H9 (cell line): ENCODE measurements around the gene TMIGD3. TPM values are rescaled to one million over a fixed set of nuclear protein-coding genes. Genes with fewer than 3 reads are reported as not detected.
A peak's percentile ranks its signal among the peaks of the same experiment; 100 is the strongest.

ENCODE experiments used
- DNase-seq: peaks from one replicate; pipeline ENCODE4 v3.0.0-alpha.2; 2017
- H2AFZ ChIP-seq: one replicate; pipeline ENCODE4 v1.6.1; 2013; ENCODE audit warnings: mild to moderate bottlenecking, low read length, control low read depth, moderate library complexity
- H2AK5ac ChIP-seq: 2 replicates; pipeline ENCODE4 v1.6.1; 2013; ENCODE audit warnings: low read length, control low read depth, mixed read lengths; ENCODE audit not compliant: insufficient read length
- H2BK120ac ChIP-seq: one replicate; pipeline ENCODE4 v1.6.1; 2013; ENCODE audit warnings: low read depth, mild to moderate bottlenecking, low read length, control low read depth, inconsistent platforms; ENCODE audit not compliant: poor library complexity, severe bottlenecking
- H2BK12ac ChIP-seq: 2 replicates; pipeline ENCODE4 v1.6.1; 2013; ENCODE audit warnings: low read length, control low read depth, mixed read lengths, low read depth; ENCODE audit not compliant: insufficient read length
- H2BK15ac ChIP-seq: 2 replicates; pipeline ENCODE4 v1.6.1; 2013; ENCODE audit warnings: low read depth, low read length, control low read depth
- H2BK20ac ChIP-seq: one replicate; pipeline ENCODE4 v1.6.1; 2013; ENCODE audit warnings: low read depth, mild to moderate bottlenecking, low read length, control low read depth, inconsistent platforms; ENCODE audit not compliant: poor library complexity, severe bottlenecking
- H2BK5ac ChIP-seq: 2 replicates; pipeline ENCODE4 v1.6.1; 2013; ENCODE audit warnings: low read length, control low read depth, mixed read lengths; ENCODE audit not compliant: insufficient read length
- H3K14ac ChIP-seq: 2 replicates; pipeline ENCODE4 v1.6.1; 2013; ENCODE audit warnings: low read length, control low read depth; ENCODE audit not compliant: insufficient read depth
- H3K18ac ChIP-seq: 2 replicates; pipeline ENCODE4 v1.6.1; 2013; ENCODE audit warnings: low read depth, mild to moderate bottlenecking, mixed read lengths, low read length, control low read depth; ENCODE audit not compliant: insufficient read length
- H3K23ac ChIP-seq: 2 replicates; pipeline ENCODE4 v1.6.1; 2013; ENCODE audit warnings: low read length, control low read depth, mixed read lengths, low read depth; ENCODE audit not compliant: insufficient read length
- H3K23me2 ChIP-seq: 2 replicates; pipeline ENCODE4 v1.6.1; 2013; ENCODE audit warnings: low read depth, mild to moderate bottlenecking, mixed read lengths, low read length, control low read depth; ENCODE audit not compliant: insufficient read length, poor library complexity, severe bottlenecking
- H3K27ac ChIP-seq: 2 replicates; pipeline ENCODE4 v1.5.1; 2013; ENCODE audit warnings: low read length, control low read depth, mixed read lengths, low read depth; ENCODE audit not compliant: insufficient read length
- H3K27me3 ChIP-seq: 2 replicates; pipeline ENCODE4 v1.6.1; 2013; ENCODE audit warnings: low read length, control low read depth, inconsistent platforms; ENCODE audit not compliant: insufficient read depth
- H3K4ac ChIP-seq: 2 replicates; pipeline ENCODE4 v1.6.1; 2013; ENCODE audit warnings: low read depth, mild to moderate bottlenecking, control low read depth, inconsistent platforms, low read length, moderate library complexity
- H3K4me1 ChIP-seq: 2 replicates; pipeline ENCODE4 v1.6.1; 2013; ENCODE audit warnings: low read length, control low read depth, inconsistent platforms; ENCODE audit not compliant: insufficient read depth
- H3K4me2 ChIP-seq: 2 replicates; pipeline ENCODE4 v1.6.1; 2013; ENCODE audit warnings: low read length, control low read depth, mixed read lengths; ENCODE audit not compliant: insufficient read length, insufficient read depth
- H3K56ac ChIP-seq: 2 replicates; pipeline ENCODE4 v1.6.1; 2013; ENCODE audit warnings: low read depth, mild to moderate bottlenecking, mixed read lengths, low read length, control low read depth; ENCODE audit not compliant: insufficient read length
- H3K79me1 ChIP-seq: 2 replicates; pipeline ENCODE4 v1.6.1; 2013; ENCODE audit warnings: low read depth, mild to moderate bottlenecking, moderate library complexity, low read length, control low read depth, inconsistent platforms; ENCODE audit not compliant: insufficient read depth, poor library complexity, severe bottlenecking
- H3K79me2 ChIP-seq: 2 replicates; pipeline ENCODE4 v1.6.1; 2013; ENCODE audit warnings: low read length, control low read depth, inconsistent platforms; ENCODE audit not compliant: insufficient read depth
- H3K9ac ChIP-seq: 2 replicates; pipeline ENCODE4 v1.6.1; 2013; ENCODE audit warnings: low read length, control low read depth, mixed read lengths; ENCODE audit not compliant: insufficient read length; ENCODE audit errors: extremely low read depth
- H3K9me3 ChIP-seq: one replicate; pipeline ENCODE4 v1.6.1; 2013; ENCODE audit warnings: low read depth, low read length, inconsistent platforms; ENCODE audit not compliant: control insufficient read depth
- H3T11ph ChIP-seq: one replicate; pipeline ENCODE4 v1.6.1; 2013; ENCODE audit warnings: mild to moderate bottlenecking, low read length, control low read depth, inconsistent platforms
- H4K20me1 ChIP-seq: one replicate; pipeline ENCODE4 v1.6.1; 2013; ENCODE audit not compliant: control insufficient read depth, insufficient read length, insufficient read depth
- H4K5ac ChIP-seq: 2 replicates; pipeline ENCODE4 v1.6.1; 2013; ENCODE audit warnings: low read depth, mild to moderate bottlenecking, mixed read lengths, low read length, control low read depth; ENCODE audit not compliant: insufficient read length
- H4K8ac ChIP-seq: replicated peaks from 2 replicates; pipeline ENCODE4 v1.6.1; 2013; ENCODE audit warnings: low read length, control low read depth, mixed read lengths, low read depth; ENCODE audit not compliant: insufficient read length
- H4K91ac ChIP-seq: 2 replicates; pipeline ENCODE4 v1.6.1; 2013; ENCODE audit warnings: low read depth, mild to moderate bottlenecking, moderate library complexity, mixed read lengths, low read length, control low read depth; ENCODE audit not compliant: insufficient read length
- H3K27ac Mint-ChIP-seq, 3 experiments: 2 replicates in 2 of 3; 3 replicates in 1 of 3; pipeline ENCODE4 v1.8.0; 2020 to 2021; ENCODE audit warnings: mixed read lengths in 3 of 3, mild to moderate bottlenecking in 1 of 3, moderate library complexity in 1 of 3
- H3K27me3 Mint-ChIP-seq: 2 replicates; pipeline ENCODE4 v1.8.0; 2021; ENCODE audit warnings: low read depth, mild to moderate bottlenecking, moderate library complexity, mixed read lengths
- H3K36me3 Mint-ChIP-seq, 3 experiments: 2 replicates in 2 of 3; 3 replicates in 1 of 3; pipeline ENCODE4 v1.8.0; 2020 to 2021; ENCODE audit warnings: low read depth in 3 of 3, mixed read lengths in 3 of 3; ENCODE audit not compliant: insufficient read depth in 1 of 3
- H3K4me1 Mint-ChIP-seq, 2 experiments: 2 replicates each; pipeline ENCODE4 v1.8.0; 2020; ENCODE audit warnings: mixed read lengths in 2 of 2
- H3K4me3 Mint-ChIP-seq, 2 experiments: 2 replicates in 1 of 2; 3 replicates in 1 of 2; pipeline ENCODE4 v1.8.0; 2020 to 2021; ENCODE audit warnings: mild to moderate bottlenecking in 2 of 2, mixed read lengths in 2 of 2, moderate library complexity in 1 of 2
- H3K9me3 Mint-ChIP-seq, 2 experiments: 2 replicates in 1 of 2; 3 replicates in 1 of 2; pipeline ENCODE4 v1.8.0; 2020; ENCODE audit warnings: mild to moderate bottlenecking in 2 of 2, mixed read lengths in 2 of 2, moderate library complexity in 1 of 2
- CTCF ChIP-seq: fragments of 200-600 bp; sonication (generic); conservative IDR thresholded peaks from 3 replicates; pipeline ENCODE4 v1.8.0; 2021; ENCODE audit warnings: antibody characterized with exemption, mild to moderate bottlenecking
- WGBS: extraction: QIAGEN DNeasy Blood & Tissue Kit; methylation state at CpG from one replicate; pipeline ENCODE4 v1.1.7; 2013; ENCODE audit warnings: missing lambda C conversion rate, low lambda C conversion rate, mixed read lengths; ENCODE audit not compliant: insufficient read length; ENCODE audit errors: extremely low coverage; 5-methylcytosine and 5-hydroxymethylcytosine counted together
- total RNA-seq: library from RNA; stranded (reverse); gene quantifications from 2 replicates; pipeline ENCODE4 v1.2.1, GENCODE V29; 2021

TMIGD3 gene
- total RNA-seq, 1 experiment from 2014 or later = not detected

- H3K4me3 Mint-ChIP-seq = peak overlapping the region; percentile 100
- no peaks in the 10 kb centered on the region for H4K20me1 ChIP-seq
- H2BK12ac ChIP-seq = no peak overlapping the region
- H3K18ac ChIP-seq = no peak overlapping the region
- H4K8ac ChIP-seq = no peak overlapping the region
- no peak overlapping the region for H3K4ac ChIP-seq
- H3K4me1 Mint-ChIP-seq = peaks cover 12 to 21% of the 10 kb centered on the region in 2 experiments
- no peak overlapping the region for H3K27ac ChIP-seq
- DNase-seq = no peak
- no peak overlapping the region for H4K5ac ChIP-seq
- no peaks in the 10 kb centered on the region for H3K9me3 Mint-ChIP-seq
- no peak overlapping the region for H3K27ac Mint-ChIP-seq
- peaks cover 25 to 66% (median 54%) of the 10 kb centered on the region in 3 experiments for H3K36me3 Mint-ChIP-seq
- no peak overlapping the region for H2BK5ac ChIP-seq
- H3K79me2 ChIP-seq = peaks cover 18% of the 10 kb centered on the region; the same call in 1 of the 2 replicates
- H3K27me3 Mint-ChIP-seq = no peaks in the 10 kb centered on the region
- no peak overlapping the region for H2BK15ac ChIP-seq
- peaks cover 14% of the 10 kb centered on the region for H3K23me2 ChIP-seq
- H3K27me3 ChIP-seq = no peaks in the 10 kb centered on the region
- WGBS = no CpG with 5 or more reads among the region's 4 CpGs
- H4K91ac ChIP-seq = no peak overlapping the region
- no peak overlapping the region for H3K14ac ChIP-seq
- H3K79me1 ChIP-seq = peaks cover 16% of the 10 kb centered on the region
- H3K4me2 ChIP-seq = peak overlapping the region; percentile 82
- no peaks in the 10 kb centered on the region for H3K9me3 ChIP-seq
- no peak overlapping the region for H3K56ac ChIP-seq
- no peak overlapping the region for H2BK20ac ChIP-seq
- no peak overlapping the region for H3T11ph ChIP-seq
- no peak overlapping the region for H2BK120ac ChIP-seq
- no peaks in the 10 kb centered on the region for H3K4me1 ChIP-seq
- no peak overlapping the region for H3K9ac ChIP-seq
- no peak for TF ChIP-seq CTCF
- H2AK5ac ChIP-seq = no peak overlapping the region
- no peak overlapping the region for H3K23ac ChIP-seq
- H2AFZ ChIP-seq = no peak overlapping the region
Measured at GRCh38 chr1:111446967-111447892, 56.2 kb downstream of the TMIGD3 start.
